Spleen (tissue), 7 donors: Measurements from ENCODE around the gene NETO1.

Experiments
- CTCF ChIP-seq, 11 experiments: fragments of 200-600 bp in 7 of 11; fragments of 450-650 bp in 4 of 11; sonication (generic) in 4 of 11; IDR thresholded peaks in 8 of 11; conservative IDR thresholded peaks in 3 of 11; 1 replicate in 7 of 11; 2 replicates in 4 of 11; pipeline versions ENCODE4 v1.4.0 to v1.8.0; 2016 to 2021; ENCODE audit warnings: antibody characterized with exemption in 11 of 11, inconsistent platforms in 4 of 11, mild to moderate bottlenecking in 1 of 11
- POLR2A ChIP-seq, 3 donors: fragments of 450-650 bp; IDR thresholded peaks; one replicate each; pipeline ENCODE4 v1.5.1; 2017; ENCODE audit warnings: antibody characterized with exemption in 3 of 3, mild to moderate bottlenecking in 1 of 3
- POLR2AphosphoS5 ChIP-seq, 3 donors: sonication (generic); formaldehyde crosslinking; IDR thresholded peaks; one replicate each; pipeline ENCODE4 v1.5.1; 2017; ENCODE audit warnings: antibody characterized with exemption in 3 of 3
- donor health status: DM: no; HTN: no; CAD: no; lungs with moderate emphysema.
- donor health status: DM: no; HTN: no; CAD: no.
- donor health status: DM: no; HTN: no; CAD: no.

- TF ChIP-seq CTCF (IDR thresholded peaks at IDR 0.05 in 8 of 11, conservative IDR thresholded peaks at IDR 0.05 in 3 of 11) (no peak), POLR2A (IDR thresholded peaks at IDR 0.05) (no peak), POLR2AphosphoS5 (IDR thresholded peaks at IDR 0.05) (no peak)
These were observed 47.2 kb downstream of the NETO1 start for GRCh38 chr18:72820571-72820970.
